ENCODE data around the gene GLTP. TPM values are rescaled to one million over a fixed set of nuclear protein-coding genes. Genes with fewer than 3 reads are reported as not detected.
A peak's percentile ranks its signal among the peaks of the same experiment; 100 is the strongest.

The GLTP gene
- total and polyA plus RNA-seq, 4 donors: 8.5 to 12.8 (median 8.7) TPM

GRCh38 chr12:109807954-109808643 lies 72.2 kb downstream of the GLTP start:
- H3K36me3 ChIP-seq (ENCODE audit: control insufficient read depth in 4 of 4, insufficient read depth in 3 of 4, low read depth in 1 of 4, low read length in 3 of 4): peaks cover 0 to 19% (median 6%) of the 10 kb centered on the region in 4 donors
- WGBS: 92% methylated on average over 12 of the region's 12 CpGs
- H3K4me1 ChIP-seq (ENCODE audit: control insufficient read depth in 4 of 4, insufficient read depth in 4 of 4, low read length in 3 of 4): peaks cover 0 to 6% (median 2%) of the 10 kb centered on the region in 4 donors
- H3K9ac ChIP-seq (ENCODE audit: low read depth in 1 of 2, low read length in 2 of 2): no peak overlapping the region
- no peak for TF ChIP-seq ZBTB33 (IDR thresholded peaks at IDR 0.05)
- TF ChIP-seq GABPA (IDR thresholded peaks at IDR 0.05 in 1 of 2, conservative IDR thresholded peaks at IDR 0.05 in 1 of 2): no peak
- no peak for DNase-seq (ENCODE audit: low spot score)
- no peak overlapping the region for H3K4me3 ChIP-seq (ENCODE audit: low read depth in 1 of 3, low read length in 3 of 3)
- no peaks in the 10 kb centered on the region for H3K9me3 ChIP-seq (ENCODE audit: control insufficient read depth in 4 of 4, low read length in 3 of 4)
- no peaks in the 10 kb centered on the region for H3K27me3 ChIP-seq (ENCODE audit: control insufficient read depth in 4 of 4, insufficient read depth in 4 of 4, low read length in 3 of 4)
- no peak overlapping the region for H3K27ac ChIP-seq (ENCODE audit: low read depth in 1 of 2, low read length in 2 of 2)

- peak; percentile 64 for DNase-seq (ENCODE audit: low spot score)
- TF ChIP-seq EGR1 (IDR thresholded peaks at IDR 0.05; ENCODE audit: low read depth in 2 of 2): no peak
- no peak for TF ChIP-seq ATF3 (IDR thresholded peaks at IDR 0.05)
- peak in 1 of 2 donors; percentile 37 for TF ChIP-seq RXRA (IDR thresholded peaks at IDR 0.05)
- peak; percentile 94 for TF ChIP-seq CTCF (IDR thresholded peaks at IDR 0.05; ENCODE audit: low read depth, low read length, missing input control)
- TF ChIP-seq ZBTB33 (IDR thresholded peaks at IDR 0.05): no peak
- no peak for TF ChIP-seq NR2F2 (IDR thresholded peaks at IDR 0.05)
- no peak for TF ChIP-seq REST (IDR thresholded peaks at IDR 0.05)
- no peak for TF ChIP-seq HNF4G (IDR thresholded peaks at IDR 0.05)
- no peak for TF ChIP-seq TAF1 (conservative IDR thresholded peaks at IDR 0.05)
- no peak for TF ChIP-seq YY1 (IDR thresholded peaks at IDR 0.05)
- TF ChIP-seq FOXA2 (IDR thresholded peaks at IDR 0.05): no peak
- TF ChIP-seq MAX (IDR thresholded peaks at IDR 0.05): no peak
- TF ChIP-seq JUND (IDR thresholded peaks at IDR 0.05): no peak
- TF ChIP-seq FOXA1 (IDR thresholded peaks at IDR 0.05): no peak
- TF ChIP-seq SP1 (IDR thresholded peaks at IDR 0.05): no peak
- TF ChIP-seq HNF4A (conservative IDR thresholded peaks at IDR 0.05): no peak
- TF ChIP-seq RAD21 (IDR thresholded peaks at IDR 0.05): peak; percentile 95 to 96
- TF ChIP-seq GABPA (IDR thresholded peaks at IDR 0.05 in 1 of 2, conservative IDR thresholded peaks at IDR 0.05 in 1 of 2): no peak
- Histone ChIP-seq H3K27ac (ENCODE audit: low read depth in 1 of 2, low read length in 2 of 2) (no peak overlapping the region), H3K4me1 (ENCODE audit: control insufficient read depth in 4 of 4, insufficient read depth in 4 of 4, low read length in 3 of 4) (peaks cover 0 to 6% (median 2%) of the 10 kb centered on the region in 4 donors), H3K9me3 (ENCODE audit: control insufficient read depth in 4 of 4, low read length in 3 of 4) (no peaks in the 10 kb centered on the region), H3K9ac (ENCODE audit: low read depth in 1 of 2, low read length in 2 of 2) (no peak overlapping the region), H3K36me3 (ENCODE audit: control insufficient read depth in 4 of 4, insufficient read depth in 3 of 4, low read depth in 1 of 4, low read length in 3 of 4) (peaks cover 0 to 24% (median 5%) of the 10 kb centered on the region in 4 donors), H3K4me3 (ENCODE audit: low read depth in 1 of 3, low read length in 3 of 3) (no peak overlapping the region), H3K27me3 (ENCODE audit: control insufficient read depth in 4 of 4, insufficient read depth in 4 of 4, low read length in 3 of 4) (no peaks in the 10 kb centered on the region)
- 29% methylated on average over 12 of the region's 12 CpGs for WGBS
Measured at GRCh38 chr12:109804820-109805761, 75.2 kb downstream of the GLTP start.
